Posterior vena cava (tissue), 2 donors: ENCODE measurements around the gene RPS6KA4. TPM values are rescaled to one million over a fixed set of nuclear protein-coding genes. Genes with fewer than 3 reads are reported as not detected.

Source experiments
- DNase-seq: peaks from one replicate; pipeline ENCODE4 v3.0.0-alpha.2; 2020; ENCODE audit warnings: low spot score
- intact Hi-C, 2 donors: fragments of 100-400 bp; cut with DNase I; formaldehyde crosslinking; loops; one replicate each; pipeline versions ENCODE4 v1.14.1 to v1.14.2; 2022 to 2023
- total RNA-seq, 2 donors: library from RNA; stranded (reverse); fragmentation: NEBNext Ultra II Directional; extraction: Animal tissue kit (Norgen Biotek cat#: 25700); gene quantifications; one replicate each; pipeline ENCODE4 v1.2.1, GENCODE V29; 2021
- donor health status: DM: yes; HTN: yes; CAD: no.
- donor health status: DM: yes; HTN: yes; CAD: no.

Gene RPS6KA4
- total RNA-seq, 2 donors from 2014 or later = 29.2 to 33.5 TPM

DNA sequence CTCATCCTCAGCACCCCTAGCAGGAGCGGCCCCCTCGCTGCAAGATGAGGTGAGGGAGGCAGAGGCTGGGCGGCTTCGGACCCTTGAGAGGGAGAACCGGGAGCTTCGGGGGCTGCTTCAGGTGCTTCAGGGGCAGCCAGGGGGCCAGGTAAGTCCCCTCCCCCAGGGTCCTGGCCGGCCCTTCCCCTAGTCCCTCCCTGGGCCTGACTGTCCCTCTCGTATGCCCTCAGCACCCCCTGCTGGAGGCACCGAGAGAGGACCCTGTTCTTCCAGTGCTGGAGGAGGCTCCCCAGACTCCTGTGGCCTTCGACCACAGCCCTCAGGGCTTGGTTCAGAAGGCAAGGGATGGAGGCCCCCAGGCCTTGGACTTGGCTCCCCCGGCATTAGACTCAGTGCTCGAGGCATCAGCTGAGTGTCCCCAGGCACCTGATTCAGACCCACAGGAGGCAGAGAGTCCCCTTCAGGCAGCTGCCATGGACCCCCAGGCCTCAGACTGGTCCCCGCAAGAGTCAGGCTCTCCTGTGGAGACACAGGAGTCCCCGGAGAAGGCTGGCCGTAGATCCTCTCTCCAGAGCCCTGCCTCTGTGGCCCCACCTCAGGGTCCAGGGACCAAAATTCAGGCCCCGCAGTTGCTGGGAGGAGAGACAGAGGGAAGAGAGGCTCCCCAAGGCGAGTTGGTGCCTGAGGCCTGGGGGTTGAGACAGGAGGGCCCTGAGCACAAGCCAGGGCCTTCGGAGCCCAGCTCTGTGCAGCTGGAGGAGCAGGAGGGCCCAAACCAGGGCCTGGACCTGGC is 15.0 kb upstream of the RPS6KA4 start:
- intact Hi-C loops = no loop called here

DNA sequence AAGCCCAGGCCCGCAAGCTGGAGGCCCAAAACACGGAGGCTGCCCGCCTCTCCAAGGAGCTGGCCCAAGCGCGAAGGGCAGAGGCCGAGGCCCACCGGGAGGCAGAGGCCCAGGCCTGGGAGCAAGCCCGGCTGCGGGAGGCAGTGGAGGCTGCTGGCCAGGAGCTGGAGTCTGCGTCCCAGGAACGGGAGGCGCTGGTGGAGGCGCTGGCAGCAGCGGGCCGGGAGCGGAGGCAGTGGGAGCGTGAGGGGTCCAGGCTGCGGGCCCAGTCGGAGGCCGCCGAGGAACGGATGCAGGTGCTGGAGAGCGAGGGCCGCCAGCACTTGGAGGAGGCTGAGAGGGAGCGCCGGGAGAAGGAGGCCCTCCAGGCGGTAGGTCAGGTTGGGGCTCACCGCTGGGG is 14.2 kb upstream of the RPS6KA4 start:
- DNase-seq = no peak
- intact Hi-C loops = no loop called here

More for the DNA sequence above, 15.0 kb upstream of the RPS6KA4 start:
- DNase-seq = no peak

DNA sequence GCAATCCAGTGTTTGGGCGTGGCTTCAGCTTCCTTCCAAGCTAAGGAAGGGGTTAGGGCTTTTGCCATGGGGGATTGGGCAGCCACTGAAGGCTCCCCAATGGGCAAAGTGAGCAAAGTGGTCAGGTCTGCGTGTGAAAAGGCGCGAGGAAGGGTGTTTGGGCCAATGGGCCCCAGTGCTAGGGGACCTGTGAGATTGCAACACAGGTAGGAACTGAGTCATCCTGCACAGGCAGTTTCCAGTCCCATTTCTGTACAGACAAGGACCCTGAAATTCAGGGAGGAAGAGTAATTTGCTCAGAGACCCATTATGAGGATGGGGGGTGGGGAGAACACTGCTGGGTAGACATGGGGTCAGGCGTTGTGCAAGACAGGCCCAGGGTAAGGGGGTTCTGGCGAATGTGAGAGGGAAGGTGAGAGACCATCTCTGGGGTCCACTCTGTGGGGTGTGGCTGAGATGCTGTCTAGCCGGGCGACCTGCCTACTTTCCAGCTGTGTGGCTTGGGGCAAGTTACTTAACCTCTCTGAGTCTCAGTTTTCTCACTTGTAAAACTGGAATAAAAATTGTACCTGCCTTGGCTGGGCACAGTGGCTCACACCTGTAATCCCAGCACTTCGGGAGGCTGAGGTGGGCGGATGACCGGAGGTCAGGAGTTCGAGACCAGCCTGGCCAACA is 11.6 kb upstream of the RPS6KA4 start:
- no peak for DNase-seq
- intact Hi-C loops = no loop called here

DNA sequence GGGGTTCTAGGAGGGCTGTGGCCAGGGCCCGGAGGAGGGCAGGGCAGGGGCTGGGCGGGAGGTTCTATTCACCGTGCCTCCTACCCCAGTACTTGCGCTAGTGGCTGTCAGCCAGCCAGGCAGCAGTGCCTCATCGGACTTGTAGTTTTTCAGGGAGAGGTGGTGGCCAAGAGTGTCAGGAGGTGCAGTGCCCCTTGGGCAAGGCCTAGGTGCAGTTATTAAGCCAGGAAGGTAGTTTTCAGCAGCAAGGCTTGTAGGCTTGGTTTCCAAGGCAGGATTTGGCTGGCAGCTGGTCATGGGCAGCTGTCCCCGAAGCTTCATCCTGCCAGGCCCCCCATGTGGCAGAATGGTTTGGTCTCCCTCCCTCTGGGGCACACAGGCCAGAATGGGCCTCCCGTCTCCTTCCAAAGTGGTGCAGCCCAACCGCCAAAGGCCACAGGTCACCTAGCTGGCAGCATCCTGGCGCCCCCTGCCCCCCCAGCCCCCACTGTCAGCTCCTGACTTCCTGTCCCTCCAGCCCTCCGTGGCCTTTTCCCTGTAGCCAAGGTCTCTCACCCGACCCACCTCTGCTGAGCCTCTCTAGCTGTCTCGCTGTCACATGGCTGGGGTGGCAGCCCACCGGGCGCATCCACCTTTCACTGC is 10.5 kb upstream of the RPS6KA4 start:
- intact Hi-C loops = no loop called here
- DNase-seq = peak; percentile 62

DNA sequence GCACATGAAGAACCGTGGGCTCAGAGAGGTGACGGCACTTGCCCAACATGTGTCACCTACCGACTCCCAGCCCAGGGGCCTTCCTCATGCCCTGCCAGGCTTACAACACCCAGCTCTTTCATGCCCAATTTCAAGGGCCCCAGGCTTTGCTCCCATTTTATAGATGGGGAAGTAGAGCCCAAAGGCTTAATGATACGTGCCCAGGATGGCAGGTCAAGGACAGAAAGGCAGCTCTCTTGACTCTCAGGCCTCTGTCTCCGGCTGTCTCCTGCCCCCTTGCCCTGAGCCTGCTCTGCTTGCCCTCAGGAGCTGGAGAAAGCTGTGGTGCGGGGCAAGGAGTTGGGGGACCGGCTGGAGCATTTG is 10.0 kb upstream of the RPS6KA4 start:
- DNase-seq = no peak
- intact Hi-C loops = no loop called here

DNA sequence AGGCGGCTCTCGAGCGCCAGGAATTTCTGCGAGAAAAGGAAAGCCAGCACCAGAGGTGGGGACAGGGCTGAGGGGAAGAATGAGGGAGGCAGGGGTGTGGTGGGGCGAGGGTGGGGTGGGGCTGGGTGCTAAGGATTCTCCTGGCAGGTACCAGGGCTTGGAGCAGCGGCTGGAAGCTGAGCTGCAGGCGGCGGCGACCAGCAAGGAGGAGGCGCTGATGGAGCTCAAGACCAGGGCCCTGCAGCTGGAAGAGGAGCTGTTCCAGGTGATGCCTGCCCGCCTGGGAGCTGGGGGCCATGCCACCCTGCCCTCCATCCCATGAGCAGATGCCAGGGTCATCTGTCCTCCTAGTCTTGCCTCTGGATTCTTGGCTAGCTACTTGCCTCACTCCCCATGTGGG is 9.6 kb upstream of the RPS6KA4 start:
- intact Hi-C loops = no loop called here
- no peak for DNase-seq

DNA sequence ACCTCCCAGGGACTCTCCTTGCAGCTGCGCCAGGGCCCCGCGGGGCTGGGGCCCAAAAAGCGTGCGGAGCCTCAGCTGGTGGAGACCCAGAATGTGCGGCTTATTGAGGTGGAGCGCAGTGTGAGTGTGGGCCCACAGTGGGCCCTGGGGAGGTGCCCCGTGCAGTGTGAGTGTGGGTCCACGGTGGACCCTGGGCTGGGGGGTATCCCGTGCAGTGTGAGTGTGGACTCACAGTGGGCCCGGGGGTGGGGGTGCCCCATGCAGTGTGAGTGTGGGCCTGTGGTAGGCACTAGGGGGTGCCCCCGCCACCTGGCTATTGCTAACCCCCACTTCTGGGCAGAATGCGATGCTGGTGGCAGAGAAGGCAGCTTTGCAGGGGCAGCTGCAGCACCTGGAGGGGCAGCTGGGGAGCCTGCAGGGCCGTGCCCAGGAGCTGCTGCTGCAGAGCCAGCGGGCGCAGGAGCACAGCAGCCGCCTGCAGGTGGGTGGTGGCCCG is 7.8 kb upstream of the RPS6KA4 start:
- intact Hi-C loops = loop anchor here in 1 of 2 donors (5.0 kb wide), 1 partner anchor 39 kb away; no protein-coding TSS in a partner anchor
- no peak for DNase-seq

DNA sequence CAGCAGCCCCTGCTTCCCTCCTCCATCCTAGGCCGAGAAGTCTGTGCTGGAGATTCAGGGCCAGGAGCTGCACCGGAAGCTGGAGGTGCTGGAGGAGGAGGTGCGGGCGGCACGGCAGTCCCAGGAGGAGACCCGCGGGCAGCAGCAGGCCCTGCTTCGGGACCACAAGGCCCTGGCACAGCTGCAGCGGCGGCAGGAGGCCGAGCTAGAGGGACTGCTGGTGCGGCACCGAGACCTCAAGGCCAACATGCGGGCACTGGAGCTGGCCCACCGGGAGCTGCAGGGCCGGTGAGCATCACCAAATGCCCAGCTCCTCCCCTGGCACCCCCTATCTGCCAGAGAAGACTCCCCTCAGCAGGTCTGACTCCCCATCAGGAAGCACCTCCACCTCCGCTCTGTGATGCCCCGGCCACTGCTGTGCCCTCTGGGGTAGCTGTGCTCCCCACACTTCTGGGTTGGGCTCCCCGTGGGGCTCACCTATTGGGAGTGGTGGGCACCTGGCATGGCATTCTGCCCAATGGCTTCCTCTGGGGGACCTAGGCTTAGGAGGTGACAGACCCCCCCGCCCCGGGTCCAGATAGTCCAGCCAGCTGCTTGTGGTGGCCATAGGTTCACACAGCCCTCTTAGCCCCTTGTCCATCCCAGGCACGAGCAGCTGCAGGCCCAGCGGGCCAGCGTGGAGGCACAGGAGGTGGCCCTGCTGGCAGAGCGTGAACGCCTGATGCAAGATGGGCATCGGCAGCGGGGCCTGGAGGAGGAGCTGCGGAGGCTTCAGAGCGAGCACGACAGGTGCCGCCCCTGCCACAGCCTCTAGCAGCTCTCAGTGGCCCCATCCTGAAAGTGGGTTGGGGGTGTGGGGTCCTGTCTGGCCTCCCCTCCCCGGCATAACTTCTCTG is 6.6 kb upstream of the RPS6KA4 start:
- no peak for DNase-seq
- intact Hi-C loops = loop anchor here in 1 of 2 donors (5.0 kb wide), 1 partner anchor 40 kb away; no protein-coding TSS in a partner anchor

DNA sequence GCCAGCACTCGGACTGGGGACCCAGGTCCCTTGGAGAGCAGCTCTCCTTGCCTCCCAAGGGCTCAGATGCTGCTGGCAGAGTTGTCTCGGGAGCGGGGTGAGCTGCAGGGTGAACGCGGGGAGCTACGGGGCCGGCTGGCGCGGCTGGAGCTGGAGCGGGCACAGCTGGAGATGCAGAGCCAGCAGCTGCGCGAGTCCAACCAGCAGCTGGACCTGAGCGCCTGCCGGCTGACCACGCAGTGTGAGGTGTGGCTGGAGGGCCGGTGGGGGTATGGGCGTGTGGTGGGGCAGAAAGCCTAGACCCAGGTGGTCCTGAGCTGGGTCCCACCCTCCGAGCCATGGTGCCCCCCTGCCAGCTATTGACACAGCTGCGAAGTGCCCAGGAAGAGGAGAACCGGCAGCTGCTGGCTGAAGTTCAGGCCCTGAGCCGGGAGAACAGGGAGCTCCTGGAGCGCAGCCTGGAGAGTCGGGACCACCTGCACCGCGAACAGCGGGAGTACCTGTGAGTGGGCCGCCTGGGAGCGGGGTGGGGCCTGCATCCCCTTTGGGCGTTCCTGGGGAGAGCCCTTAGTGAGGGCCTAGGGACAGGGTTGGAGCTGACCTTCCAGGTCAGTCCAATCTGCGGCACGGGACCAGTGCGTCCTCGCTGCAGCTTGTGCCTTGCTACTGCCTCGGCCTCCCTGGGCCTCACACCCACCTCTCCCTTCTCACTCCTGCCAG is 5.8 kb upstream of the RPS6KA4 start:
- intact Hi-C loops = loop anchor here in 1 of 2 donors (5.0 kb wide), 1 partner anchor 41 kb away; no protein-coding TSS in a partner anchor
- DNase-seq = no peak

DNA sequence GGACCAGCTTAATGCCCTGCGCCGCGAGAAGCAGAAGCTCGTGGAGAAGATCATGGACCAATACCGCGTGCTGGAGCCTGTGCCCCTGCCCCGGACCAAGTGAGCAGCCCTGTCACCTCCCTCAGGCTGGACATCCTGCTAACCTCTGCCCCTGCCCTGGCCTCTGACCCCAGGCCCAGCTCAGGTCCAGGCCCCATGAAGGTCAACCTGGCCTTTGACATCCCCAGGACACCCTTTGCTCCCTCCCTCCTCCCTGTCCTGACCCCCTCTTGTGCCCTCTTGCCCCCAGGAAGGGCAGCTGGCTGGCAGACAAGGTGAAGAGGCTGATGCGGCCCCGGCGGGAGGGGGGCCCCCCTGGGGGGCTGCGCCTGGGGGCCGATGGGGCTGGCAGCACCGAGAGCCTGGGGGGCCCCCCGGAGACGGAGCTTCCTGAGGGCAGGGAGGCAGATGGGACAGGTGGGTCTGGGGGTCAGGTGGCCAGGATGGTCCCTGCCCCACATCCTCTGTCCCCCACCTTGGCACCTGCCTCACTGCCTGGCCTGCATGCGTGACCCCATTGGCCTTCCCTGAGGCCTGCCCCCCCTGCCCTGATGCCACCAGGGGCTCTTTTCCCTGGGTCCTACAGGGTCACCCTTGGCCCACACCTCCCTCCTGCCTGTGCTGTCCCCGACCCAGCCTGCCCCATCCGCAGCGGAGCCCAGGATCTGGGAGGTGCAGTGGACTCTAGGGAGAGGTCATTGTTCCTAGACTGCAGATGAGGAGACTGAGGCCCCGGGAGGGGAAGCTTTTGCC is 5.1 kb upstream of the RPS6KA4 start:
- intact Hi-C loops = loop anchor here in 1 of 2 donors (5.0 kb wide), 1 partner anchor 42 kb away; no protein-coding TSS in a partner anchor

DNA sequence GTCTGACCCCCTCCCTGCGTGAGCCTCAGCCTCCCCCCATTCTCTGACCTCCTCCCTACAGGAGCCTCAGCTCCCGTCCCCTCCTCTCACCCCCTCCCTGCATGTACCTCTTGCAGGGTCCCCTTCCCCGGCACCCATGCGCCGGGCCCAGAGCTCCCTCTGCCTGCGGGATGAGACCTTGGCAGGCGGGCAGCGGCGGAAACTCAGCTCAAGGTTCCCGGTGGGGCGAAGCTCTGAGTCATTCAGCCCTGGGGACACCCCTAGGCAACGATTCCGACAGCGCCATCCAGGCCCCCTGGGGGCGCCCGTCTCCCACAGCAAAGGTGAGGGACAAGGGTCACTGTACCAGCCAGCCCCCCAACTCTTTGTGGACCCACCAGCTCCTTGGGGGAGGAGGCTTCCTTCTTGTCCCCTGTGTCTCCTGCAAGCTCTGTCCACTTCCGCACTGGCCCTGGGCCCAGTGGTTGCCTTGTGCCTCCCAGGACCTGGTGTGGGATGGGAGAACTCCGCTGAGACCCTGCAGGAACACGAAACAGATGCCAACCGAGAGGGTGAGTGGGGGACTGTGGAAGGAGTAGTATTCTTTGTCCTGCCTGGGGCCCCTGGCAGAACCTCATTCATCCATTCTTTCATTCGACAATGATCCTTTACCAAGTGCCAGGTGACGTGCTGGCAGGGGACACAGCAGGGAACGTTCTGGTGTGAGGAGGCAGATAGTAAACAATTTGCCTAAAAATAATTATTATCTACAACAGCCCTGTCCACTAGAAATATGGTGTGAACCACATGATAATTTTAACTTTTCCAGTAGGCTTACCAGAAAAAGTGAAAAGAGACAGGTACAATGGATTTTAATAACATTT is 3.7 kb upstream of the RPS6KA4 start:
- DNase-seq = peak; percentile 94

More for the DNA sequence above, 5.1 kb upstream of the RPS6KA4 start:
- DNase-seq = no peak

DNA sequence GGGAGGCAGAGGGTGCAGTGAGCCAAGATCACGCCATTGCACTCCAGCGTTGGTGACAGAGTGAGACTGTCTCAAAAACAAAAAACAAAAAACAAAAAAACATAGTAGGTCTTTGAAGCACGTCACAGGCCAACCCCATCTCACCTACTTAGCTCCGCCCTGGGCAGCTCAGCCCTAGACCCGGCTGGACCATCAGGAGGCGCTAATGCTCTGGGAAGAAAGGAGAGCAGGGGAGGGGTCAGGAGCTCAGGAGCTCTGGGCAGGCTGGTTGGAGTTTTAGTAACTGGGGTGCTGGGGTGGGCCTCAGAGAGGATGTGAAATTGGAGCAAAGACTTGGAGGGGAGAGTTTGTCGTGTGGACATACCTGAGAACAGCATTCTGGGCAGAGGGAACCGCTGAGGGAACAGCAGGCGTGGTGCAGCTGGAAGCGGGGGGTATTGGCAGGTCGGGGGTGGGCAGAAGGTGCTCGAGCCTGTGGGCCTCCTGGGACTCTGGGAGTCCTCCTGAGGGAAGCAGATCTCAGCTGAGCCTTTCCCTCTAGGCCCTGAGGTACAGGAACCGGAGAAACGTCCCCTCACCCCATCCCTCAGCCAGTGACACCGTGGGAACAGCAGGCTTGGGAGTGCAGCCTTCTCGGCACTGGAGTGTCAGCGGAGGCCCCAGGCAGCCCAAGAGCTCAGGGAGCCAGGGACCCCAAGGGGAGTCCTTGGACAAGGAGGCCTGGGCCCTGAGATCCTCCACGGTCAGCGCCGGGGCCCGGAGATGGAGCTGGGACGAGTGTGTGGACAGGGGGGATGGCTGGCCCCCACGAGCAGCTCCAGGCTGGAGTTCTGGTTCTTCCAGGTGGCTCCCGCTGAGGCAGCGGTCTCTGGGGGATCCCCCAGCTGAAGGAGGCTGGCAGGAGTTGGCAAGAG is 2.2 kb upstream of the RPS6KA4 start:
- no peak for DNase-seq
- intact Hi-C loops = no loop called here

More for the DNA sequence above, 3.7 kb upstream of the RPS6KA4 start:
- intact Hi-C loops = no loop called here

DNA sequence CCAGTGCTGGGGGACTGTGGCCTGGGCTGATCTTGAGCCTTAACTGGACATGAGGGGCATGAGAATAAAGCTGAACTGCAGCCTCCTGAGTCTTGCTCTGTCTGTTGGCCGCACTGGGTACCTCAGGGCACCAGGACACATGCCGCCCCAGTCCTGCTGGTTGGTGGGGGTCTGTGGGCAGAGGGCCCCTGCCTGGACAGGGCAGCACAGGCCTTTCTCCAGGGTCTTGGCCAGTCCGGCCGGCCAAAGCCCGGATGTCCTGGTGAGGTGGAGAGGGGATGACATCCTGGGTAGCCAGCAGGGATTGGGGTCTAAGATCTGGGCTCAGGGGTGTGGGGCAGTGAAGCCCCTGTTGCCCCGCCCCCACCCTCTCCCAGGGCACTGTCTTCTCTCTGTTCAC is 1.5 kb upstream of the RPS6KA4 start:
- intact Hi-C loops = no loop called here
- no peak for DNase-seq

DNA sequence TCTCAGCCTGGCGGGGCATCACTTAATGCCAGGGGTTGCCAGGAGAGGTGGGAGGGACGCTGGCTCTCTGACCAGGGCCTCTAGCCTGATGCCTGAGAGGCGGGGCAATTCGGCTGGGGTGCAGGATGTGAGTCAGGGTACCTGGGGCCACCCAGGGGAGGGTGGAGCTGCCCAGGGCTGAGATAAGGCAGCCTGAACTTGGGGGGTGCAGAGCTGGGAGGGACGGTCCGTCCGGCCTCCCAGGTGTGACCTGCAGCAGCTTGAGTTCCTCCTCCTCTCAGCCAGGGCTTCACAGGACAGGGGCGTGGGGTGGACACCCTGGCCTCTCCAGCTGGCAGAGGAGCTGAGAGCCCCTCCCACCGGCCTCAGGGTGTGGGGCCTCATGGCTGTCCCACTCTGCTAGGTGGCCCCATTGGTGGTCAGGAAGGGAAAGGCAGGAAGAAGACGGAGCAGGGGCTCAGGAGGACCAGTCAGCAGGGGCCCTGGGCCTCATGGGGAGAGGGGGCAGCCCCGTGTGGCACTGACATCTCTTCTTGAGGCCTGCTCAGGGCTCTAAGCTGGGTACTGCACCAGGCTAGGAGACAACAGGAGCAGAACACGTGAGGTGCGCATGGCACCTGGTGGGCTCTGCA is 942 bp upstream of the RPS6KA4 start:
- DNase-seq = no peak
- intact Hi-C loops = no loop called here

DNA sequence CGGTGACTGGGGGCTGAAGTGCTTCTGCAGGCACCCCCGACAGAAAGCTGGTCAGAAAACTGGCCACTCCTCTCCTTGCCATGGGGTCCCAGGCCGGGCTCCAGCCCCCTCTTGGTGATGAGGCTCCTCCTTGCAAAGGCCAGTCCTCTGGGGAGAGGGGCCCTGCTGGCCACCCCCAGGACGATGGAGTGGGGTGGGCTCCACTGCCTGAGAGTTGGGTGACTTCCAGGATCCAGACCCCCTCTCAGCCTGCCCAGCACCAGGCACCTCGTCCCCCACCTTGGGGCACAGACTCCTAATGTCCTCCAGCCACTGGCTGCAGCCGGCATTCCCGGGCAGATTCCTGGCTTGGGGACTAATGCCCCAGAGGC is 441 bp upstream of the RPS6KA4 start:
- no peak for DNase-seq
- intact Hi-C loops = no loop called here
